K562 (cell line): ENCODE results near the gene TNIK. TPM values are rescaled to one million over a fixed set of nuclear protein-coding genes. Genes with fewer than 3 reads are reported as not detected.

ENCODE experiments used
- ATAC-seq: fragments of 200-7000 bp; cut with Tn5 transposase; 3 replicates; pipeline ENCODE4 v1.9.1; 2020; ENCODE audit warnings: moderate library complexity
- BruUV-seq: library from RNA; stranded (reverse); fragments of 400-500 nt; replicated peaks from 2 replicates; lab custom pipeline; 2021; lab: Mats Ljungman, UMichigan
- CTCF ChIA-PET: fragments of 300-600 bp; formaldehyde crosslinking; extraction: SDS; loops from one replicate; lab custom pipeline; 2021; ENCODE audit warnings: low intra/inter-chr PET ratio; lab: Yijun Ruan, JAX
- POLR2A ChIA-PET: fragments of 300-600, 350-650 bp; sonication (Branson Sonifier 250); formaldehyde crosslinking; extraction: SDS; loops from one replicate; lab custom pipeline; 2021; ENCODE audit warnings: antibody characterized with exemption, inconsistent platforms; lab: Yijun Ruan, JAX
- DNase-seq, 4 experiments: peaks; one replicate each; pipeline versions ENCODE4 v3.0.0 to v3.0.0-alpha.2; 2011 to 2018; ENCODE audit warnings: low spot score in 3 of 4, mixed read lengths in 3 of 4; ENCODE audit errors: extremely low read depth in 1 of 4
- FAIRE-seq: peaks from 2 replicates; lab custom pipeline; 2011; peaks lifted over from hg19 to GRCh38; lab: Jason Lieb, UNC
- H2AFZ ChIP-seq: 2 replicates; pipeline ENCODE4 v1.6.0; 2011; ENCODE audit warnings: low read depth, low read length, control low read depth, inconsistent platforms
- H3K27ac ChIP-seq: fragments of 200-600 bp; 3 replicates; pipeline ENCODE4 v1.8.0; 2011; ENCODE audit warnings: low read depth, mild to moderate bottlenecking, control low read depth, inconsistent platforms, low read length, moderate library complexity, mixed read lengths; ENCODE audit errors: extremely low read depth
- H3K27me3 ChIP-seq, 2 experiments: fragments of 300-600 bp in 1 of 2; 2 replicates in 1 of 2; 3 replicates in 1 of 2; pipeline versions ENCODE4 v1.6.0 to v1.8.0; 2011; ENCODE audit warnings: inconsistent platforms in 2 of 2, low read length in 2 of 2, mild to moderate bottlenecking in 1 of 2, mixed read lengths in 1 of 2, moderate library complexity in 1 of 2; ENCODE audit not compliant: control insufficient read depth in 2 of 2, insufficient read depth in 2 of 2
- H3K36me3 ChIP-seq: fragments of 300-600 bp; 3 replicates; pipeline ENCODE4 v1.8.0; 2011; ENCODE audit warnings: mild to moderate bottlenecking, low read length, inconsistent platforms; ENCODE audit not compliant: control insufficient read depth, insufficient read depth
- H3K4me1 ChIP-seq, 2 experiments: fragments of 200-600 bp in 1 of 2; replicated peaks in 1 of 2; 2 replicates in 1 of 2; 3 replicates in 1 of 2; pipeline versions ENCODE4 v1.5.1 to v1.8.0; 2011; ENCODE audit warnings: inconsistent platforms in 2 of 2, low read length in 2 of 2, mild to moderate bottlenecking in 1 of 2, mixed read lengths in 1 of 2, moderate library complexity in 1 of 2; ENCODE audit not compliant: control insufficient read depth in 2 of 2, insufficient read depth in 2 of 2
- H3K4me2 ChIP-seq: 2 replicates; pipeline ENCODE4 v1.6.1; 2011; ENCODE audit warnings: low read length, control low read depth, inconsistent platforms, mixed read lengths; ENCODE audit not compliant: insufficient read depth
- H3K4me3 ChIP-seq: fragments of 200-600 bp; sonication (generic), shearing (Covaris generic); 2 replicates; pipeline ENCODE4 v1.5.1; 2016; ENCODE audit warnings: control low read depth, inconsistent platforms
- H3K79me2 ChIP-seq: fragments of 200-600 bp; 3 replicates; pipeline ENCODE4 v1.8.0; 2011; ENCODE audit warnings: low read length, inconsistent platforms; ENCODE audit not compliant: control insufficient read depth, insufficient read depth
- H3K9ac ChIP-seq, 2 experiments: 2 replicates each; pipeline versions ENCODE4 v1.6.0 to v1.6.1; 2011; ENCODE audit warnings: low read depth in 2 of 2, low read length in 2 of 2, control low read depth in 1 of 2, inconsistent platforms in 1 of 2, mild to moderate bottlenecking in 1 of 2, mixed read lengths in 1 of 2; ENCODE audit not compliant: insufficient read depth in 1 of 2
- H3K9me1 ChIP-seq: one replicate; pipeline ENCODE4 v1.6.0; 2011; ENCODE audit warnings: inconsistent platforms, mild to moderate bottlenecking, low read length, moderate library complexity; ENCODE audit not compliant: control insufficient read depth, insufficient read depth
- H3K9me3 ChIP-seq: replicated peaks from 2 replicates; pipeline ENCODE4 v1.5.1; 2011; ENCODE audit warnings: low read depth, low read length, inconsistent platforms; ENCODE audit not compliant: control insufficient read depth, insufficient read depth
- H4K20me1 ChIP-seq: replicated peaks from 2 replicates; pipeline ENCODE4 v1.6.1; 2011; ENCODE audit warnings: low read length, inconsistent platforms, mixed read lengths; ENCODE audit not compliant: control insufficient read depth, insufficient read depth
- FOSL1 ChIP-seq: fragments of 200-800 bp; sonication (Bioruptor generic); conservative IDR thresholded peaks from 2 replicates; pipeline ENCODE4 v1.6.1; 2016; ENCODE audit warnings: missing genetic modification characterization, missing compliant biosample characterization
- HEY1 ChIP-seq: fragments of 250-450 bp; sonication (Bioruptor Pico); IDR thresholded peaks from 2 replicates; pipeline ENCODE4 v1.5.0; 2020; ENCODE audit warnings: mild to moderate bottlenecking, moderate library complexity, borderline replicate concordance
- KDM1A ChIP-seq, 2 experiments: fragments of 450-650 bp; IDR thresholded peaks; 2 replicates each; pipeline ENCODE4 v1.6.1; 2016; ENCODE audit warnings: mild to moderate bottlenecking in 2 of 2
- KLF16 ChIP-seq: IDR thresholded peaks from 2 replicates; pipeline ENCODE4 v1.6.1; 2016; ENCODE audit warnings: antibody characterized with exemption
- RAD51 ChIP-seq: fragments of 450-650 bp; IDR thresholded peaks from 2 replicates; pipeline ENCODE4 v1.7.1; 2016; ENCODE audit warnings: low read depth, mild to moderate bottlenecking, borderline replicate concordance
- RB1 ChIP-seq: fragments of 450-650 bp; IDR thresholded peaks from 2 replicates; pipeline ENCODE4 v1.6.1; 2017; ENCODE audit warnings: low read depth, mild to moderate bottlenecking
- SNIP1 ChIP-seq: fragments of 450-650 bp; IDR thresholded peaks from 2 replicates; pipeline ENCODE4 v1.7.1; 2017; ENCODE audit warnings: low read depth, mild to moderate bottlenecking
- in situ Hi-C: fragments of 300-500 bp; cut with MboI; formaldehyde crosslinking; loops from 4 replicates; pipeline ENCODE4 v1.15.0; 2018; ENCODE audit warnings: inconsistent platforms, mixed read lengths
- intact Hi-C: fragments of 100-400 bp; cut with micrococcal nuclease; formaldehyde crosslinking; loops from 2 replicates; pipeline ENCODE4 v1.14.2; 2022
- polyA plus RNA-seq, 8 experiments: library from polyadenylated mRNA; depleted of rRNA in 4 of 8; stranded (reverse) in 5 of 8; unstranded in 3 of 8; fragments of >200 nt; fragmentation: Nextera tagmentation in 2 of 8; fragmentation: Illumina TruSeq in 1 of 8; extraction: Ambion mirVana in 2 of 8; extraction: Trizol in 1 of 8; gene quantifications; 2 replicates each; pipeline versions ENCODE4 v1.2.1 to v1.2.3, GENCODE V29; 2011 to 2014; ENCODE audit warnings: inconsistent platforms in 1 of 8, missing spikeins in 1 of 8
- total RNA-seq, 7 experiments: library from RNA; depleted of rRNA in 6 of 7; stranded (reverse); fragments of >200 nt in 6 of 7; fragmentation: Illumina TruSeq in 2 of 7; extraction: Trizol in 2 of 7; gene quantifications; 2 replicates each; pipeline versions ENCODE4 v1.2.1 to v1.2.3, GENCODE V29; 2011 to 2021; ENCODE audit warnings: low replicate concordance in 1 of 7
- TF ChIP-seq, protein P1 (sequence below): fragments of 250-450 bp; sonication (Bioruptor Pico); IDR thresholded peaks from 2 replicates; pipeline ENCODE4 v1.8.0; 2021; ENCODE audit warnings: moderate library complexity, mild to moderate bottlenecking, inconsistent platforms
- TF ChIP-seq, protein P2 (sequence below): fragments of 450-650 bp; IDR thresholded peaks from 2 replicates; pipeline ENCODE4 v1.6.1; 2017; ENCODE audit warnings: mild to moderate bottlenecking, moderate library complexity
- TF ChIP-seq, protein P3 (sequence below), 2 experiments: fragments of 200-800 bp in 1 of 2; sonication (Bioruptor generic) in 1 of 2; sonication (generic) in 1 of 2; formaldehyde crosslinking in 1 of 2; IDR thresholded peaks in 1 of 2; conservative IDR thresholded peaks in 1 of 2; 2 replicates each; pipeline versions ENCODE4 v1.5.0 to v1.6.1; 2016 to 2020; ENCODE audit warnings: missing compliant biosample characterization in 1 of 2, missing genetic modification characterization in 1 of 2, missing genetic modification reagents in 1 of 2

The TNIK gene
- total and polyA plus RNA-seq, 9 of the 15 experiments (the other 6 are each of a cell fraction or from before 2014, with no cell fraction given): 6.6 to 39.0 (median 24.7) TPM

DNA sequence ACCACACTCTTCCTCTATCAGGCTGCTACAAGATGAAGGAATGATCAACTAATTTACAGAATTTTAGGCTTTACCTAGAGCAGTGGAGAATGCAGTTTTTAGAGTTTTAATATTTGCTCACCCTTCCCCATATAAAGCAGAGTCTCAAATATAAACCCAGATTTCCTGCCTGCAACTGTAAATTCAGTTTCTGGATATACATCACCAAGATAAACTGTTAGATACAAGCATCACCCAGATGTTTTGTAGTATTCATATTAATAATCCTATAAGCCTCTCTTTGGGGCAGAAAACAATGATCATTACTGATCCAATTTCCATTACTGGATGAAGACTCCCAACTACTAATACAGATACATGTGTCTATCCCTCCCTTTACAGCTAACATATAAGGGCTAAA lies 205.9 kb downstream of the TNIK start:
- intact Hi-C loops: no loop called here
- H3K4me1 ChIP-seq: no peaks in the 10 kb centered on the region
- POLR2A ChIA-PET: no interaction called here

More for the DNA sequence above, 205.9 kb downstream of the TNIK start:
- no peaks in the 10 kb centered on the region for H3K9me3 ChIP-seq
- H3K9ac ChIP-seq: no peak overlapping the region
- no peak for ATAC-seq
- DNase-seq: no peak
- no peak overlapping the region for H3K4me3 ChIP-seq
- H2AFZ ChIP-seq: no peak overlapping the region
- TF ChIP-seq, protein P1, sequence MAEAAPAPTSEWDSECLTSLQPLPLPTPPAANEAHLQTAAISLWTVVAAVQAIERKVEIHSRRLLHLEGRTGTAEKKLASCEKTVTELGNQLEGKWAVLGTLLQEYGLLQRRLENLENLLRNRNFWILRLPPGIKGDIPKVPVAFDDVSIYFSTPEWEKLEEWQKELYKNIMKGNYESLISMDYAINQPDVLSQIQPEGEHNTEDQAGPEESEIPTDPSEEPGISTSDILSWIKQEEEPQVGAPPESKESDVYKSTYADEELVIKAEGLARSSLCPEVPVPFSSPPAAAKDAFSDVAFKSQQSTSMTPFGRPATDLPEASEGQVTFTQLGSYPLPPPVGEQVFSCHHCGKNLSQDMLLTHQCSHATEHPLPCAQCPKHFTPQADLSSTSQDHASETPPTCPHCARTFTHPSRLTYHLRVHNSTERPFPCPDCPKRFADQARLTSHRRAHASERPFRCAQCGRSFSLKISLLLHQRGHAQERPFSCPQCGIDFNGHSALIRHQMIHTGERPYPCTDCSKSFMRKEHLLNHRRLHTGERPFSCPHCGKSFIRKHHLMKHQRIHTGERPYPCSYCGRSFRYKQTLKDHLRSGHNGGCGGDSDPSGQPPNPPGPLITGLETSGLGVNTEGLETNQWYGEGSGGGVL: no peak
- no peak for TF ChIP-seq KLF16
- TF ChIP-seq, protein P2, sequence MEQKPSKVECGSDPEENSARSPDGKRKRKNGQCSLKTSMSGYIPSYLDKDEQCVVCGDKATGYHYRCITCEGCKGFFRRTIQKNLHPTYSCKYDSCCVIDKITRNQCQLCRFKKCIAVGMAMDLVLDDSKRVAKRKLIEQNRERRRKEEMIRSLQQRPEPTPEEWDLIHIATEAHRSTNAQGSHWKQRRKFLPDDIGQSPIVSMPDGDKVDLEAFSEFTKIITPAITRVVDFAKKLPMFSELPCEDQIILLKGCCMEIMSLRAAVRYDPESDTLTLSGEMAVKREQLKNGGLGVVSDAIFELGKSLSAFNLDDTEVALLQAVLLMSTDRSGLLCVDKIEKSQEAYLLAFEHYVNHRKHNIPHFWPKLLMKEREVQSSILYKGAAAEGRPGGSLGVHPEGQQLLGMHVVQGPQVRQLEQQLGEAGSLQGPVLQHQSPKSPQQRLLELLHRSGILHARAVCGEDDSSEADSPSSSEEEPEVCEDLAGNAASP: no peak
- no peak for TF ChIP-seq SNIP1
- TF ChIP-seq RB1: no peak
- no peak for TF ChIP-seq RAD51
- no peak for TF ChIP-seq FOSL1 (tag)
- TF ChIP-seq HEY1: no peak
- TF ChIP-seq KDM1A (IDR thresholded peaks at IDR 0.05): no peak
- TF ChIP-seq, protein P3, sequence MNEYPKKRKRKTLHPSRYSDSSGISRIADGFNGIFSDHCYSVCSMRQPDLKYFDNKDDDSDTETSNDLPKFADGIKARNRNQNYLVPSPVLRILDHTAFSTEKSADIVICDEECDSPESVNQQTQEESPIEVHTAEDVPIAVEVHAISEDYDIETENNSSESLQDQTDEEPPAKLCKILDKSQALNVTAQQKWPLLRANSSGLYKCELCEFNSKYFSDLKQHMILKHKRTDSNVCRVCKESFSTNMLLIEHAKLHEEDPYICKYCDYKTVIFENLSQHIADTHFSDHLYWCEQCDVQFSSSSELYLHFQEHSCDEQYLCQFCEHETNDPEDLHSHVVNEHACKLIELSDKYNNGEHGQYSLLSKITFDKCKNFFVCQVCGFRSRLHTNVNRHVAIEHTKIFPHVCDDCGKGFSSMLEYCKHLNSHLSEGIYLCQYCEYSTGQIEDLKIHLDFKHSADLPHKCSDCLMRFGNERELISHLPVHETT (CRISPR knock-in tag; conservative IDR thresholded peaks at IDR 0.05 in 1 of 2, IDR thresholded peaks at IDR 0.05 in 1 of 2): no peak
- peak; percentile 59 for FAIRE-seq
- H3K9me1 ChIP-seq: peaks cover under 1% of the 10 kb centered on the region
- in situ Hi-C loops: no loop called here
- no peak overlapping the region for H3K4me2 ChIP-seq
- H4K20me1 ChIP-seq: 0 out of 2 replicates have a peak, but pooled peaks cover 5% of the 10 kb centered on the region
- H3K27me3 ChIP-seq: no peaks in the 10 kb centered on the region
- CTCF ChIA-PET: no interaction called here
- H3K27ac ChIP-seq: no peak overlapping the region
- H3K79me2 ChIP-seq: 0 out of 3 replicates have a peak, but pooled peaks cover 2% of the 10 kb centered on the region
- H3K36me3 ChIP-seq: no peaks in the 10 kb centered on the region
- no TSS peak for BruUV-seq
